OCI-LY3 (cell line): ENCODE measurements around the gene CHDH.

ENCODE experiments used
- CTCF ChIP-seq: fragments of 200-600, 300-600 bp; sonication (generic); IDR thresholded peaks from 2 replicates; pipeline ENCODE4 v1.5.1; 2014; ENCODE audit warnings: antibody characterized with exemption, low read length, low read depth
- EZH2phosphoT487 ChIP-seq: fragments of 200-600 bp; shearing (Covaris generic); IDR thresholded peaks from 2 replicates; pipeline ENCODE4 v1.6.1; 2018; ENCODE audit warnings: antibody characterized with exemption, mixed run types, low read depth

GRCh38 chr3:53806182-53807116 lies 39.8 kb downstream of the CHDH start:
- TF ChIP-seq CTCF (peak; percentile 10; the same call in 1 of the 2 replicates), EZH2phosphoT487 (no peak)
